Thyroid gland (tissue), 4 donors: ENCODE results near the gene LRP4.

ENCODE experiments used
- CTCF ChIP-seq, 6 experiments: fragments of 200-600 bp in 3 of 6; fragments of 450-650 bp in 3 of 6; sonication (generic) in 3 of 6; IDR thresholded peaks; one replicate each; pipeline ENCODE4 v1.5.1; 2016 to 2019; ENCODE audit warnings: antibody characterized with exemption in 6 of 6, mild to moderate bottlenecking in 2 of 6, inconsistent platforms in 1 of 6, moderate library complexity in 1 of 6
- POLR2A ChIP-seq, 2 donors: fragments of 450-650 bp; IDR thresholded peaks; one replicate each; pipeline ENCODE4 v1.6.1; 2017; ENCODE audit warnings: antibody characterized with exemption in 2 of 2, mild to moderate bottlenecking in 2 of 2, moderate library complexity in 1 of 2

- TF ChIP-seq CTCF (IDR thresholded peaks at IDR 0.05) (no peak), POLR2A (IDR thresholded peaks at IDR 0.05) (no peak)
Measured at GRCh38 chr11:46857666-46858065, 60.7 kb downstream of the LRP4 start.
